SW480 (cell line): ENCODE measurements around the gene ITGAE.
"Not testable (repeated sequence)": the region's sequence is repeated elsewhere in the genome, so short reads cannot be mapped to it uniquely, and the experiment has no call there.

Source experiments
- DNase-seq: peaks from one replicate; pipeline ENCODE4 v3.0.0-alpha.2; 2016; ENCODE audit warnings: low spot score

Gene ITGAE

GRCh38 chr17:3729881-3730280 lies 71.1 kb downstream of the ITGAE start:
- no peak for DNase-seq

- DNase-seq, result not testable (repeated sequence)
Observed at GRCh38 chr17:3728099-3728498, 72.9 kb downstream of the ITGAE start.

DNA sequence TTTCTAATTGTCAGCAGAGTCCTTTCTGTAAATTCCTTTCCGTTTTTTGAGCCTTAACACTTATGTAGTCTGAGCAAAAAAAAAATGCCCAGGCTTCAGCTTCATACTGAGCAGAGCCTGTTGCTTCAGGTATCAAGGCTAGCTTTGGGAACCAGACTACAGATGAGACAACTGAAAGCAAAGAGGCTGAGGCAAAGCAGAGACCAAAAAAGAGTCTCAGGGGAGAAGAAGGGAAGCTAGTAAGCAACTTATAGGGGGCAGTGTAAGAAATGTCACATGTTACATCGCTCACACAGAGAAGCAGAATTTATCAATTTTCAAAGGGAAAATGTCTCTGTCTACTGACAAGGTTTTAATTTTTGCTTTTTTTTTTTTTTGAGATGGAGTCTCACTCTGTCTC lies 73.9 kb downstream of the ITGAE start:
- no peak for DNase-seq

DNA sequence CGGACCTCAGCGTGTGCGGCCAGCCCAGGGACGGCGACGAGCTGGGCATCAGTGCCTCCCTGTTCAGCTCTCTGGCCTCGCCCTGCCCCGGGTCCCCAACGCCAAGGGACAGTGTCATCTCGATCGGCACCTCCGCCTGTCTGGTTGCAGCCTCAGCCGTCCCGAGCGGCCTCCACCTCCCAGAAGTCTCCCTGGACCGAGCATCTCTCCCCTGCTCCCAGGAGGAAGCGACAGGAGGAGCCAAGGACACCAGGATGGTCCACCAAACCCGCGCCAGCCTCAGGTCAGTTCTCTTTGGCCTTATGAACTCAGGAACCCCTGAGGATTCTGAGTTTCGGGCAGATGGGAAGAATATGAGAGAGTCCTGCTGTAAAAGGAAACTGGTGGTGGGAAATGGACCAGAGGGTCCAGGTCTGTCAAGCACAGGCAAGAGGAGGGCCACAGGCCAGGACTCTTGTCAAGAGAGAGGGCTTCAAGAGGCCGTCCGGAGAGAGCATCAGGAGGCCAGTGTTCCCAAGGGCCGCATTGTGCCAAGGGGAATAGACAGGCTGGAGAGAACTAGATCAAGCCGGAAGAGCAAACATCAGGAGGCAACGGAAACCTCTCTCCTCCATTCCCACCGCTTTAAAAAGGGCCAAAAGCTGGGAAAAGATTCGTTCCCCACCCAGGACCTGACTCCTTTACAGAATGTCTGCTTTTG lies 76.5 kb downstream of the ITGAE start:
- peak; percentile 9 for DNase-seq

GRCh38 chr17:3723556-3724377 lies 77.2 kb downstream of the ITGAE start, which contains the start of gene HASPIN:
Gene HASPIN (plus strand): TSS chr17:3723903. CDS start chr17:3723936, 33 bp downstream.
- peak; percentile 85 for DNase-seq

GRCh38 chr17:3723188-3723555 lies 77.8 kb downstream of the ITGAE start:
- DNase-seq, result no peak

- DNase-seq, result no peak
Observed at GRCh38 chr17:3722716-3723115, 78.3 kb downstream of the ITGAE start.

- DNase-seq, result no peak
Observed at GRCh38 chr17:3719265-3719664, 81.7 kb downstream of the ITGAE start.

- DNase-seq, result no peak
Observed at GRCh38 chr17:3718201-3718600, 82.8 kb downstream of the ITGAE start.

DNA sequence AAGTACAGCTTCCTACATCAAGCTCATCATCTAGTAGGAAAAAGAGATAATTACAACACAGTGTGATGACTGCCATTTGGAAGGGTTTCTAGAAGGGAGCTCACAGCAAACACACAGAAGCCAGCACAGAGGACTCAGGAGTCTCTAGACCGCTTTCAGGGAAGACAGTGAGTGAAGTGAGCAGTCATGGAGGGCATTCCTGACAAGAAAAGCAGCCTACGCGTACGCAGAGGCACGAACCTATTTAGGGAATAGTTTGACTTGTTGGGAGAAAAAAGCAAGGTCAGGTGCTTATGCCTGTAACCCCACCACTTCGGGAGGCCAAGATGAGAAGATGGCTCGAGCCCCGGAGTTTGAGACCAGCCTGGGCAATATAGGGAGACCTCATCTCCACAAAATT lies 85.7 kb downstream of the ITGAE start:
- no peak for DNase-seq

DNA sequence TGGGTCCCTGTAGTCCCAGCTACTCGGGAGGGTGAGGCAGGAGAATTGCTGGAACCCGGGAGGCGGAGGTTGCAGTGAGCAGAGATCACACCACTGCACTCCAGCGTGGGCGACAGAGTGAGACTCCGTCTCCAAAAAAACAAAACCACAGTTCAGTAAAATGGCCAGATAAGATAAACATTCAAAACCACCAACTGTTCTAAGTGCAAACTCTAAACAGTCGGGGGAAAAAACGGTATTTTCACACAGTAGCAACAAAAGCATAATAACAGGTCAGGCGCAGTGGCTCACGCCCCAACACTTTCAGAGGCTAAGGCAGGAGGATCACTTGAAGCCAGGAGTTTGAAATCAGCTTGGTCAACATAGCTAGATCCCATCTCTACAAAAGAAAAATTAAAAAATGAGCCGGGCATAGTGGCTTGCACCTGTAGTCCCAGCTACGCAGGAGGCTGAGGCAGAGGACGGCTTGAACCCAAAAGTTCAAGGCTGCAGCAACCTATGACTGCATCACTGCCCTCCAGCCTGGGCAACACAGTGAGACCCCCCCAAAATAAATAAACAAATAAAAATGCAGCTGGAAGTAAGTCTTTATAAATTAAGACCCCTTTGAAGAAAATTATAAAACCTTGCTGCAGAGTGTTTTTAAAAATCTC lies 88.1 kb downstream of the ITGAE start:
- no peak for DNase-seq

GRCh38 chr17:3710951-3711383 lies 90.0 kb downstream of the ITGAE start:
- DNase-seq, result peak; percentile 27

- DNase-seq, result no peak
Observed at GRCh38 chr17:3708366-3708765, 92.6 kb downstream of the ITGAE start.

- not testable (repeated sequence) for DNase-seq
Observed at GRCh38 chr17:3705718-3705984, 95.3 kb downstream of the ITGAE start.

DNA sequence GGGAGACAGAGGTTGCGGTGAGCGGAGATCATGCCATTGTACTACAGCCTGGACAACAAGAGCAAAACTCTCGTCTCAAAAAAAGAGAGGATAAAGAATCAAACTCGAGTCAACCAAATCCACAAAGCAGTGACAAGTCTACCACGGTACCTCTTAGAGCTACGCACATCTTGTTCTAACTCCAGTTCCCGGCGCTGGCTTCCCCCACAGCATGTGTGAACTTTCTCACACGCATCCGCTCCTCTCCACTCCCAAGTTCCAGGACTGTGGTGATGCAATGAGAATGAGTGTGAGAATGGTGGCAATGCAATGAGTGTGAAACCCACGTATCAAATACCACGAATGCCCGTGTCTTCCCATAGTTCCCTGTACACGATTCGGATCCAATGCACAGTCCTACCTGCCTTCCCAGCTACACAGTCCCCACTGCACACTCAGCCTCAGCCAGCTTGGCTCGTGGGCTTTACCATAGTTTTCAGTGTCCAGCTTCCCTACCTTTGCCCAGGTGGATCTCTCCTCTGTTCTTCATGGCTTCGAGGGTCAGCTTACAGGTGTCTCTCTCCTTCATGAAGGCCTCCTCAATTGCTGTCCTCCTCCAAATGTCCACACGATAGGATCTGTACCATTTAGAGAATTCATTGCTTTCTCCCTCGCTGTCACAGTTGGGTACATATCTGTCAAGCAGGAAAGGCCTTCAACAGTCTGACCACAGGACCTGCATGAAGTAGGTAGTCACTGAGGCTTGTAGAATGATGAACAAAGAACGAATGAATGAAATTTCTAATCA lies 95.9 kb downstream of the ITGAE start:
- DNase-seq, result no peak

GRCh38 chr17:3702041-3702539 lies 98.9 kb downstream of the ITGAE start:
- not testable (repeated sequence) for DNase-seq

DNA sequence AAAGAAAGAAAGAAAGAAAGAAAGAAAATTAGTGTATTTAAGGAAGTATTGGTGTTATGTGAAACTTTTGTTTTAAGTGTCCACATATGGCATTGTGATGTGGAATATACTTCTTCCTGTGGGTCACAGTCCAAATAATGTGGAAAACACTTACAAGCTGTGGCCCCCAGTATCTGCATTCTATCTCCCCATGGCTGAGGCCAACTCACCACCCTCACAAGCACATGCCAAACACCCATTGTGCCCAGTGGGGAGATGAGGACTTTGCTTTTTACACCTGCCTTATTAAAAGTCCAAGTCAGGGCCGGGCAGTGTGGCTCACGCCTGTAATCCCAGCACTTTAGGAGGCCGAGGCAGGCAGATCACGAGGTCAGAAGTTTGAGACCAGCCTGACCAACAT lies 101.0 kb downstream of the ITGAE start:
- no peak for DNase-seq

DNA sequence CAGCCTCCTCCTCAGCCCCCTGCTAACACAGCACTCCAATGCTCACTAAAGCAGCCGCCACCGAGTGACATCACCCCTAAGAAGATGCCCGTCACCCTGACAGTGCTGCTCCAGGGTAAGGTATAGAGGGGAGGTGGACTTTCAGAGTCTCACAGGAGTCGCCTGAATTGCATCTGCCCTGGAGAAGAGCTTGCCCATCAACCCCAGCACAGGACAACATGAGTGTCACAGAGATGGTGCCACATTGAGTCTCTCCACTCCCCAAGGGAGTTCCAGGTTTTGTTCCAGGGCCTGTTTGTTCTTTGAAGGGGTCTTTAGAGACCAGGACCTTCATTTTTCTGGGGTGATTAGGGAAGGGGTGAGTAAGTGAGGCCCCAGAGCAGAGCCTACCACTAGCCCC lies 102.8 kb downstream of the ITGAE start:
- DNase-seq, result no peak

GRCh38 chr17:3697103-3697476 lies 103.9 kb downstream of the ITGAE start:
- no peak for DNase-seq

GRCh38 chr17:3695723-3696411 lies 105.1 kb downstream of the ITGAE start, which contains the start of gene P2RX5:
Gene P2RX5 (minus strand): TSS chr17:3696155. CDS start chr17:3696005, 150 bp downstream.
- peak; percentile 50 for DNase-seq

DNA sequence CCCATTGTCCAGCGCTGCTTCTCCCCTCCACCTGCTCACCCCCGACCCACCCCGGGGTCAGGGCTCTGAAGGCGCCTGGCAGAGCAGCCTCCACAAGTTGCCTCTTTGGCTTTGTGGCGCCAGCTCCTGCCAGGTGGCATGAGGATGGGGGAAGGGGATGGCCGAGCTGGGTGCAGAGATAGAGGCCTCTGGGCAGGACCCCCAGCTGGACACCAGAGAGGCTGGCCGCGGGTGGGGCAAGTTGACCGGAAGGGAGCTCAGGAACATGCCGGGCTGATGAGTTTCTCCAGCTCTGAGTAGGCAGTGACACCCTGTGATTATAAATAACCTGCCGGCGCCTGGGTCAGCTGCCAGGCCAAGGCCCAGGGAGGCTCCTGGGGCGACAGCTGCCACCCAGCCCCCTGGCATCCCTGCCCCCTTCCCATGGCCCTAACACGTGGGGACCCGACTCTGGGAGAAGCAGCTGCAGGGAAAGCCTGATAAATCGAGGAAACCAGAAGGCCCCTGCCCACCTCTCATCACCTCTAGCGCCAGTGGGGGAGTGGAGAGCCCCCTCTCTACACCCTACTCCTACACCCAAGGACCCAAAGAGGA lies 105.8 kb downstream of the ITGAE start:
- peak; percentile 31 for DNase-seq
